Cerebellar cortex (tissue), 1 donor: ENCODE results near the gene TUBB3.
"Not testable (repeated sequence)": the region's sequence is repeated elsewhere in the genome, so short reads cannot be mapped to it uniquely, and the experiment has no call there.

Experiments used
- DNase-seq: peaks from one replicate; pipeline ENCODE4 v3.0.0-alpha.2; 2015; ENCODE audit warnings: low spot score

TUBB3 gene

DNA sequence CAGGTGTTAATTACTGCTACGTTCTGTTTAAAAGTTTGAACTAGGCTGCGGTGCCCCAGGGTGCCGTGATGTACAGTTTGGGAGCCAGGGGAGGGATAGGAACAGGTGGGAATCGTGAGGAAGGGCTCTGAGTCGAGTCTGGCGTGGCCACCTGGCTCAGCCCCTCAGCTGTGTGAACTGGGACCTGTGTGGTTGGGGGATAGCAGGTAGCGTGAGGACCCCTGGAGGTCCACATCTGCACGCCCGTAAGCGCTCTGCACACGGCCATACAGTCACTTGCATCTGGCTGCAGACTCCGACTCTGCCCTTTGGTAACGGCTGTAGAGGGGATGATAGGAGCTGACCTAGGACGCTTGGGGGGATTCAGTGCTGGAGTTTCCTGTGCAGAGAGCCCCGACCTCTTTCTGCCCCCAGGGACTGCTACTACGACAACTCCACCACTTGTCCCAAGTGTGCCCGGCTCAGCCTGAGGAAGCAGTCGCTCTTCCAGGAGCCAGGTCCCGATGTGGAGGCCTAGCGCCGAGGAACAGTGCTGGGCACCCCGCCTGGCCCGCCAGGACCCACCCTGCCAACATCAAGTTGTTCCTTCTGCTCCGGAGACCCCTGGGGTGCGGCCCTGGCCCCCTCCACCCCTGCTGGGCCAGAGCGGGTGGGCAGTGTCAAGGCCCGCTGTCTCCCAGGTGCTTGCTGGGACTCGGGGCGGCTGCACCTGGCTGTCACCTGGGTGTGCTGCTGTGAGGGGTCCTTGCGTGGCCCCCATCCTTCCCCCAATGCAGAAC, 42.5 kb downstream of the TUBB3 start:
- no peak for DNase-seq

DNA sequence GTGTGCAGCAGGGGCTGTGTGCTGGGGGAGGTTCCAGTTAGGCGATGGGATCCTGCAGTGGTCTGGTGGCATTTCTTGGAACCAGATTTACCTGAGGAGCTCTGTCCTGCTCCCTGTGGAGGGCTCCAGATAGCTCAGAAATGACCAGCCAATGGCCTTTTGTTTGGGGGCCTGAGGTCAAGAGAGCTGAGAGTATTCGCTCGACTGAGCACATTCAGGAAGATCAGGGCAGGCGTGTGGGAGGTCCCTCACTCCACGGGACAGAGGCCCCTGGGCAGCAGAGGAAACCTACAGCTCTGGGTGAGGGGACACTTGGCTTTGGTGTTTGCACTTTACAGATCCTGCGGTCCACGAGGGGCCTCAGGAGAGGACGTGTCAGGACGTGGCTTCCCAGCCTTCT, 43.6 kb downstream of the TUBB3 start:
- no peak for DNase-seq

- not testable (repeated sequence) for DNase-seq
Measured at GRCh38 chr16:89967436-89967835, 44.3 kb downstream of the TUBB3 start.

DNA sequence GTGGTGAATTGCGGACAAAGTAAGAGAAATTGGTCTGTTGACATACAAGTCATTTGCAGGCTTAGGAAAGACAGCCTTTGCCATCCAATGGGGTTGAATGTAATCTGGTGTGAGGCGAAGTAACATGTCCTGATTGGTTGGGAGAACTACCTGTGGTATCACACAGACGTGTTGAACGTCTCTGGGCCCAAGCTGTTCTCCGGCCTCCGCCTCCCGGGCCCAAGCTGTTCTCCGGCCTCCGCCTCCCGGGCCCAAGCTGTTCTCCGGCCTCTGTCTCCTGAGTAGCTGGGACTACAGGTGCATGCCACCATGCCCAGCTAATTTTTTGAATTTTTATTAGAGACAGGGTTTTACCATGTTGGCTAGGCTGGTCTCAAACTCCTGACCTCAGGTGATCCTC, 44.9 kb downstream of the TUBB3 start:
- not testable (repeated sequence) for DNase-seq

- DNase-seq, result no peak
Measured at GRCh38 chr16:89969741-89970410, 46.7 kb downstream of the TUBB3 start.

DNA sequence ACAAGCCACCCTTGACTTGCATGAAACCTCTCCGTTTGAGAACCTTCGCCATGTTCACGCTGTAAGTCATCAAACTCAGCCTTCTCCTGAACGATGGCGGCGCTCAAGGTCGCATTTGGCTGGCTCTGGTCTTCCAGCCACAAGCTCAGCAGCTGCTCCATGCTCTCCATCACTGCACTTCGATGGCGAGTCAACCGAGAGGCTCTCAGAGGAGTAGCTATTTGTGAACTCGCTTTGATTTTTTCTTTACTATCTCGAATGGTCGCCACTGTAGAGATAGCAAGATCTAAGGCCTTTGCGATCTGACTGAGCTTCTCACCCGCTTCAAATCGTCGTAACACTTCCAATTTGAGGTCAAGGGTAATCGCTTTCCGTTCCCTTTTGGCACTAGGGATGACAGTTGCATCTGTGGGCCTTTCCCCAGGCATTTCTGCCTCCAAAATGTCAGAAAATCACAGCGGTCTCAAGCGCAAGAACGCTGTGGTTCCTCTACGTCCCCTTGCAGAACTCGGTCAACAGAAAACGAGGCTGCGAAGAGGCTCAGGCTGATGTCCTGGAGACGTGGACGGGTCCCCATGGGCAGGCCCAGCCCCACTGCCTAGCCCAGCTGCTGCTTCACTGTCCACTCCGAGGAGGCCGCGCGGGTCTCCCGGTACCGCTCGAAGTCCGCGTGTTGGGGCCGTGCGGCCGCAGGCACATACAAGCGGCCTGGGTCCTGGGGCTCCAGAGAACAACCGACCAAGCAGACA, 48.5 kb downstream of the TUBB3 start:
- no peak for DNase-seq

GRCh38 chr16:89972244-89973234, 49.4 kb downstream of the TUBB3 start:
- peak; percentile 90 for DNase-seq

GRCh38 chr16:89973235-89973634, 50.1 kb downstream of the TUBB3 start:
- DNase-seq, result no peak

DNA sequence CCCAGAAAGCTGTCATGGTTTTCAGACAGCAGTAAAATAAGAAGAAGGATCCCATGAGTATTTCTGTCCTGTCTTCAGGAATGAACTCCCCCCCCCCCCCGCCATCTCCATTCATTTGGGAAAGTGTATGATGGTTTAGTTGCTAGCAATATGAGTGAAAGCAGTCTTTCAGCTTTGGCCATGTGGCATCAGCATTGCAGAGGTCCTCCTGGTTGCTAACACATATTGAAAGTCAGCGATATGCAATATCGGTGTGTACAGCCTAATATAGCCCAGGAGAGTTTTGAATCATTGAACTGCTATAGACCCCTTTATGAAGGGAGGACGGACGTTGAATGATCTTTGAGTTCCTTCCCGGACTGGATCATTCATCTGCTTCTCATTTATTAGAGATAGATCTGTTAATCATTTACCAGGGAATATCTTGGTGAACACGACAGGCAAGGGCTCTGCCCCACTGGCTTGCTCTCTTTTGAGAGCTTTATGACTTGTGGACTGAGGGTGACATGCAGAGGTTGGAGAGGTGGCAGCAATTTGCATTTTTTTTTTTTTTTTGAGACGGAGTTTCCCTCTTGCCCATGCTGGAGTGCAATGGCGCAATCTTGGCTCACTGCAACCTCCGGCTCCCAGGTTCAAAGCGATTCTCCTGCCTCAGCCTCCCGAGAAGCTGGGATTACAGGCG, 50.7 kb downstream of the TUBB3 start:
- no peak for DNase-seq

DNA sequence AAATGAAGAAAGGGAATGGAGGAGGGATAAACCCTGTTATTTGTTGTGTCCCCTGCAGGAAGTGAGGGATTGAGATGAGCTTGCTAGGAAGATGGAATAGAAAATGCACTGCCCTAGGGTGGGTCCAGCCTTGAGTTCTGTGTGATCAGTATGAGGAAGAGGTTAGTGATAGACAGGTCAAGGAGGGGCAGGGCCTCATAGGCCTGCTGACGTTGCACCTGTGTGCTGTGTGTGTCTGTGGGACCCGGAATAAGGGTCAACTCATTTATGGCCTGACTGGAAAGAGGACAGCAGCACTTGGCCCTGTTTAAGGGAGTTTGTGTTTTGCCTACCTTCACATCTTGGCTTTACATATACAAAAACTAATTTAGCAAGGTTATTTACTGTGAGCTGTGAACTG, 51.7 kb downstream of the TUBB3 start:
- DNase-seq, result no peak

GRCh38 chr16:89981414-89981813, 58.3 kb downstream of the TUBB3 start:
- DNase-seq, result no peak

DNA sequence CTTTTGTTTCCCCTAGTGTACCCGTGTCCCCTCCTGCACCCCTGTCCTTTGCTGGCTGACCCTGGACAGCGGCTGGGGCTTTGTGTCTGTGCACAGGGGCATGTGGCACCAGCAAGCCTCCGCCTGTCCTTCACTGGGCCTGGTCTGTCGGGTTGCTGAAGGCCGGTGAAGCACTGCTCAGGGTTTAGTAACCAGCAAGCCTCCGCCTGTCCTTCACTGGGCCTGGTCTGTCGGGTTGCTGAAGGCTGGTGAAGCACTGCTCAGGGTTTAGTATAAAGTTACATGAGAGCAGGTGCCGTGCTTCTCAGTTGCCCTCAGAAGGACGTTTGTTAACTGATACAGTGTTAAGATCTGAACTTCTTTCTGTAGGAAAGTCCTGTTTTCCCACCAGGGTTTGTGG, 59.2 kb downstream of the TUBB3 start:
- DNase-seq, result no peak

GRCh38 chr16:89983536-89983935, 60.4 kb downstream of the TUBB3 start:
- no peak for DNase-seq

- no peak for DNase-seq
Measured at GRCh38 chr16:89984216-89984615, 61.1 kb downstream of the TUBB3 start.

DNA sequence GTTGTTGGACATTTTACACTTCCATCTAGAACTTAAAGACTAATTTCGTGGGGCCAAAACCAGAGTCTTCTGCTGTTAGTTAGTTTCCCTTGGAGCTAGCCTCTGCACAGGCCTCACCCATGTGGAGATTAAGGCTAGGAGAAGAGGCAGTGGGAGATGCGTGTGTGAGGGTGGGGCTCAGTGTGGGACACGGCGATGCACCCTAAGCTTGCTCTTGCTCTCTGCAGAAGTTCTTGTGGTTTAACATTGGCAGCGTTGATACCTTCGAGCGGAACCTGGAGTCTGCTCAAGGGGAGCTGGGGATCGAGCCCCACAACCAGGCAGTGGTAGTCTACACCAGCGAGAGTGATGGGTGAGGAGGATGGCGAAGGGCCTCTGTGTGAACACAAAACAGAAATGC, 62.1 kb downstream of the TUBB3 start:
- DNase-seq, result no peak
